ENCODE data around the gene PSORS1C2.

The PSORS1C2 gene

DNA sequence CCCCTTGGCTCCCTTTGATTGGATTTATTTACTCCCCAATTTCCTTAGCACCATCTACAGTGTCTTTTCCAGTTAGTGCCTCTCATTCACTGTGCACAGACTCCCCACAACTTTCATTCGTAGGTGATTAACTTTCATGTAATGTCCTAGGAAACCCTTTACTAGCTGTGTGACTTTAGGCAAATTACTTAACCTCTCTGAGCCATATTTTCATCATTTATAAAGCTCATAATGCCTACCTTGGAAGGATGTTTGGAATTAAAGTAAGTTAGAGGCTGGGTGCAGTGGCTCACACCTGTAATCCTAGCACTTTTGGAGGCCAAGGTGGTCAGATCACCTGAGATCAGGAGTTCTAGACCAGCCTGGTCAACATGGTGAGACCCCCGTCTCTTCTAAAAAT is 46.6 kb downstream of the PSORS1C2 start:
- Histone ChIP-seq H3K4me3 (ENCODE audit: low read length) (no peak overlapping the region), H3K4me2 (ENCODE audit: low read length) (no peak overlapping the region), H3K9ac (ENCODE audit: low read length) (no peak overlapping the region), H3K9me3 (ENCODE audit: insufficient read depth, low read length) (no peaks in the 10 kb centered on the region), H3K79me2 (ENCODE audit: low read length) (no peaks in the 10 kb centered on the region), H4K20me1 (ENCODE audit: insufficient read depth, low read length) (no peaks in the 10 kb centered on the region), H3K27ac (ENCODE audit: low read length) (no peak overlapping the region), H3K36me3 (replicated peaks; ENCODE audit: low read depth, low read length) (no peaks in the 10 kb centered on the region), H2AFZ (ENCODE audit: low read depth, low read length) (no peak overlapping the region), H3K27me3 (ENCODE audit: low read depth, low read length) (no peaks in the 10 kb centered on the region), H3K4me1 (ENCODE audit: low read length) (peaks cover 2% of the 10 kb centered on the region)
- TF ChIP-seq EZH2phosphoT487 (IDR thresholded peaks at IDR 0.05; ENCODE audit: low read depth), result no peak
- TF ChIP-seq, protein P1, sequence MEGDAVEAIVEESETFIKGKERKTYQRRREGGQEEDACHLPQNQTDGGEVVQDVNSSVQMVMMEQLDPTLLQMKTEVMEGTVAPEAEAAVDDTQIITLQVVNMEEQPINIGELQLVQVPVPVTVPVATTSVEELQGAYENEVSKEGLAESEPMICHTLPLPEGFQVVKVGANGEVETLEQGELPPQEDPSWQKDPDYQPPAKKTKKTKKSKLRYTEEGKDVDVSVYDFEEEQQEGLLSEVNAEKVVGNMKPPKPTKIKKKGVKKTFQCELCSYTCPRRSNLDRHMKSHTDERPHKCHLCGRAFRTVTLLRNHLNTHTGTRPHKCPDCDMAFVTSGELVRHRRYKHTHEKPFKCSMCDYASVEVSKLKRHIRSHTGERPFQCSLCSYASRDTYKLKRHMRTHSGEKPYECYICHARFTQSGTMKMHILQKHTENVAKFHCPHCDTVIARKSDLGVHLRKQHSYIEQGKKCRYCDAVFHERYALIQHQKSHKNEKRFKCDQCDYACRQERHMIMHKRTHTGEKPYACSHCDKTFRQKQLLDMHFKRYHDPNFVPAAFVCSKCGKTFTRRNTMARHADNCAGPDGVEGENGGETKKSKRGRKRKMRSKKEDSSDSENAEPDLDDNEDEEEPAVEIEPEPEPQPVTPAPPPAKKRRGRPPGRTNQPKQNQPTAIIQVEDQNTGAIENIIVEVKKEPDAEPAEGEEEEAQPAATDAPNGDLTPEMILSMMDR (IDR thresholded peaks at IDR 0.05; ENCODE audit: low read depth, low read length), result no peak

DNA sequence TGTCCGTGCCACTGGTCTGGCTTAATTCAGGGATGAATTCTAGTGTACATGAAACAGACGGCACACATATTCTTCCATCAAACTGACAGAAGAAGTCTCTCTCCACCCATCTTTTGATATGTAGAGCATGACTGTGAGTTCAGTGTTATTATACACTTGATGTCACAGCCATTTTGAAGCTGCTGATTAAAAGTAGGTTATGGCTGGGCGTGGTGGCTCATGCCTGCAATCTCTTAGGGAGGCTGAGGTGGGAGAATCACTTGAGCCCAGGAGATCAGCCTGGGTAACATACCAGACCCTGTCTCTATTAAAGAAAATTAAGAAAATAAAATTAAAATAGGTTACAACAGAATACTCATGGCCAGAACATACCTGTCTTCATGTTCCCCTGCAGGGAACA is 47.2 kb downstream of the PSORS1C2 start:
- TF ChIP-seq EZH2phosphoT487 (IDR thresholded peaks at IDR 0.05; ENCODE audit: low read depth), result no peak
- TF ChIP-seq, protein P1 (IDR thresholded peaks at IDR 0.05; ENCODE audit: low read depth, low read length), result no peak
- Histone ChIP-seq H3K9ac (ENCODE audit: low read length) (no peak overlapping the region), H2AFZ (ENCODE audit: low read depth, low read length) (no peak overlapping the region)

DNA sequence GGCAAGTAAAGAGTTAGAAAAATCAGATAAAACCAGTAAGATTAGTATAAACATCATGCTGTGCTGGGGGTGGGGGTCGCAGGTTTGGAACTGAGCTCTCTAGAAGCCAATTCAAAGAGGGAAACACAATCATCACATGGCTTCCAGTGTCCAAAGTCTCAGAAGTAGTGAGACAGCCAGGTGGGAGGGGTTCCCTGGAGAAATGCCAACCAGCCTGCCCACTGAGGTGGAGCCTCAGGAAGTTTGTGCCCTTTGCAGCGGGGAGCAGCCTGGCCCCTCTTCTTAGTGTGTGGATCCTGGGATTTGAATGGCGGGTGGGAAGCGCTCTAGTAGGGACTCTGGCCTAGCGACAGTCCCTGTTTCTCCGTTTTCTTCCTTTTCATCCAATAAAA is 47.9 kb downstream of the PSORS1C2 start:
- Histone ChIP-seq H3K79me2 (ENCODE audit: low read length) (no peaks in the 10 kb centered on the region), H3K27ac (ENCODE audit: low read length) (no peak overlapping the region), H2AFZ (ENCODE audit: low read depth, low read length) (no peak overlapping the region), H3K4me2 (ENCODE audit: low read length) (no peak overlapping the region), H3K9me3 (ENCODE audit: insufficient read depth, low read length) (no peaks in the 10 kb centered on the region), H3K4me3 (ENCODE audit: low read length) (no peak overlapping the region), H3K9ac (ENCODE audit: low read length) (no peak overlapping the region), H3K4me1 (ENCODE audit: low read length) (peaks cover 11% of the 10 kb centered on the region), H3K36me3 (replicated peaks; ENCODE audit: low read depth, low read length) (no peaks in the 10 kb centered on the region), H3K27me3 (ENCODE audit: low read depth, low read length) (no peaks in the 10 kb centered on the region), H4K20me1 (ENCODE audit: insufficient read depth, low read length) (no peaks in the 10 kb centered on the region)
- TF ChIP-seq, protein P1 (IDR thresholded peaks at IDR 0.05; ENCODE audit: low read depth, low read length), result no peak
- no peak for TF ChIP-seq EZH2phosphoT487 (IDR thresholded peaks at IDR 0.05; ENCODE audit: low read depth)

More for the DNA sequence above, 47.2 kb downstream of the PSORS1C2 start:
- H3K79me2 ChIP-seq (ENCODE audit: low read length), result no peaks in the 10 kb centered on the region
- H3K27me3 ChIP-seq (ENCODE audit: low read depth, low read length), result no peaks in the 10 kb centered on the region
- no peak overlapping the region for H3K4me2 ChIP-seq (ENCODE audit: low read length)
- H3K9me3 ChIP-seq (ENCODE audit: insufficient read depth, low read length), result no peaks in the 10 kb centered on the region
- H3K4me3 ChIP-seq (ENCODE audit: low read length), result no peak overlapping the region
- H4K20me1 ChIP-seq (ENCODE audit: insufficient read depth, low read length), result no peaks in the 10 kb centered on the region
- H3K4me1 ChIP-seq (ENCODE audit: low read length), result peaks cover 7% of the 10 kb centered on the region
- no peak overlapping the region for H3K27ac ChIP-seq (ENCODE audit: low read length)
- no peaks in the 10 kb centered on the region for H3K36me3 ChIP-seq (replicated peaks; ENCODE audit: low read depth, low read length)

DNA sequence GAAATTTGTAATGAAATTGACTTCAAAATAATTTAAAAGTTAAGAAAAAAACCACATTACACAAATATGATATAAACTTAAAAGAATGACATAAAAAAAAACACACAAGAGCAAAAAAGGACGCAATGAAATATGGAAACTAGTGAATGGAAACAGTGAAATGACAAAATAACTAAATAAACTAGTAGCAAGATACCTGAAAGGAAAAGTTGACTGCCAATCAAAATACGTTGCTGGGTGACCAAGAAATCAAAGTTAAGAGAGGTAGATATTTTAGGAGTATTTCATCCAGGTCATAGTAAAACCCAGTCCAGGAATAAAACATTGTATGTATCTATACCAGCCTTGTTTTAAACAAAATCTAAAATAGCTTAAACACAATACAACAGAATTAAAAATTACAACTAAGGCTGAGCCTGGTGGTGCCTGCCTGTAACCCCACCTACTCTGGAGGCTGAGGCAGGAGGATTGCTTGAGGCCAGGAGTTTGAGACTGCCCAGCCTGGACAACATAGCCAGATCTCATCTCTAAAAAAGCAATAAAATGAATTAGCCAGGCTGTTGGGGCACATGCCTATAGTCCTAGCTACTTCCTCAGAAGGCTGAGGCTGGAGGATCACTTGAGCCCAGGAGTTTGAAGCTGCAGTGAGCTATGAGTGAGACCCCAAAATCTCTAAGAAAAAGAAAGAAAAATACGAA is 48.4 kb downstream of the PSORS1C2 start:
- no peak for TF ChIP-seq EZH2phosphoT487 (IDR thresholded peaks at IDR 0.05; ENCODE audit: low read depth)
- TF ChIP-seq, protein P1 (IDR thresholded peaks at IDR 0.05; ENCODE audit: low read depth, low read length), result no peak
- Histone ChIP-seq H2AFZ (ENCODE audit: low read depth, low read length) (no peak overlapping the region), H3K27me3 (ENCODE audit: low read depth, low read length) (no peaks in the 10 kb centered on the region), H3K4me2 (ENCODE audit: low read length) (no peak overlapping the region), H3K9me3 (ENCODE audit: insufficient read depth, low read length) (no peaks in the 10 kb centered on the region), H3K4me3 (ENCODE audit: low read length) (no peak overlapping the region), H4K20me1 (ENCODE audit: insufficient read depth, low read length) (no peaks in the 10 kb centered on the region), H3K36me3 (replicated peaks; ENCODE audit: low read depth, low read length) (no peaks in the 10 kb centered on the region), H3K9ac (ENCODE audit: low read length) (no peak overlapping the region), H3K79me2 (ENCODE audit: low read length) (no peaks in the 10 kb centered on the region), H3K4me1 (ENCODE audit: low read length) (peaks cover 11% of the 10 kb centered on the region), H3K27ac (ENCODE audit: low read length) (no peak overlapping the region)
